RPMI7951 (cell line): Measurements from ENCODE around the gene MLST8. TPM values are rescaled to one million over a fixed set of nuclear protein-coding genes. Genes with fewer than 3 reads are reported as not detected.
"Not testable (repeated sequence)": the region's sequence is repeated elsewhere in the genome, so short reads cannot be mapped to it uniquely, and the experiment has no call there.

Source experiments
- DNase-seq: peaks from one replicate; pipeline ENCODE4 v3.0.0-alpha.2; 2012; ENCODE audit warnings: low read depth
- total RNA-seq: library from RNA; depleted of rRNA; stranded (reverse); fragments of >200 nt; shearing (Covaris generic); gene quantifications from 2 replicates; pipeline ENCODE4 v1.2.3, GENCODE V29; 2014

Gene MLST8
- total RNA-seq, 1 experiment from 2014 or later: 23.4 TPM

DNA sequence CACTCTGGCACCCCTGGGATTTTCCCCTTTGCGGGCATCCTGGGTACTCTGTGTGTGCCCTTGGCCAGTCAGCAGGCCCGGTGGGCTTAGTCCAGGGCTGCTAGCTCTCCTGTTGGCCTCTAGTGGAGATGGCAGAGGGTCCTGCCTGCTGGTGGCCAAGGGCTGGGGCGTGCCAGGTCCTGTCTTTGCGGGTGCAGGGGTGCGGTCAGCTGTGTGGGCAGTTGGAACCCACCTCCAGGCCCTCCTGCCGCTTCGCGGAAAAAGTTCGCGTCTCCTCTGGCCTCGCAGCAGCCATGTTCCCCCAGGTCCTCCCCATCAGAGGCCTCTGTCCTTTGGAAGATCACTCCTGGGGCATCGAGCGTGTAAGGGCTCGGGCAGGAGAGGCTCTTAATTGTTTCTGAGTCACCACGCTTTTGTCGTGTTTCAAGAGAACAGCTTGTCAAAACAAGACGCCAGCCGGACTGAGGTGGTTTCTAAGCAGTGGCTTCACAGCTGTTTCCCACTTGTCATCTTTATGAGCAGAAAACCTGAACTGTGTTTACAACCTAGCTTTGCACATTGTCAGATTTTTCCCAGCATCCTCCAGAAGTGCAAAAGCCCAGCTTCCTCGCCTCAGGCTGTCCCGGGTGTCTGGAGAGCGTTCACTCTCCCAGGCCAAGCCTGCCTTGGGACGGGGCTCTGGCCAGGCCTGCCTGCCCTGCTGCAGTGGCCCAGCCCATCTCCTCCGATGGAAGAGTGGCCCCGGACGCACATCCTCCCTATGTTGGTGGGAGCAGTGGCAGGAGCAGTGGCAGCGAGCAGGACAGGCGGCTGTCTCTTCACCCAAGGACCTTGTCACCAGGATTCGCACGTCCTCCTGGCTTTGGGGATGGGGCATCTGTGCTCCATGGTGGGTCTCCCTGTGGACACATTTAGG, 26.0 kb downstream of the MLST8 start:
- no peak for DNase-seq

- no peak for DNase-seq
Observed at GRCh38 chr16:2232094-2232990, 27.1 kb downstream of the MLST8 start.

- no peak for DNase-seq
Observed at GRCh38 chr16:2233046-2233775, 28.0 kb downstream of the MLST8 start.

GRCh38 chr16:2233872-2234812, 28.9 kb downstream of the MLST8 start:
- DNase-seq: no peak

DNA sequence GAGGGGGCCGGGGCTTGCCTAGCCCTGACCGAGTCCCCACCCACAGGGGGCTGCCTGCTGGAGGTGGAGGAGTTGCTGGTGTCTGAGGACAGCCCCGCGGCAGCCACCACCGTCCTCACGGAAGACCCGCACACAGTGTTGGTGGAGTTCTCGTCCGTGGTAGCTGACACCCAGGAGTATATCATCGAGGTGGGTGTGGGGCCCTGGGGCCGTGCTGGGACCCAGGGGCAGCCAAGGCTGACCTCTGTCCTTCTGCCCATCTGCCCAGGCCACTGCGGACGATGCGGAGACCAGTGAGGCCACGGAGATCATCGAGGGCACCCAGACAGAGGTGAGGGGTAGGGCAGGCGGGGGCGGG, 29.5 kb downstream of the MLST8 start:
- DNase-seq: no peak

DNA sequence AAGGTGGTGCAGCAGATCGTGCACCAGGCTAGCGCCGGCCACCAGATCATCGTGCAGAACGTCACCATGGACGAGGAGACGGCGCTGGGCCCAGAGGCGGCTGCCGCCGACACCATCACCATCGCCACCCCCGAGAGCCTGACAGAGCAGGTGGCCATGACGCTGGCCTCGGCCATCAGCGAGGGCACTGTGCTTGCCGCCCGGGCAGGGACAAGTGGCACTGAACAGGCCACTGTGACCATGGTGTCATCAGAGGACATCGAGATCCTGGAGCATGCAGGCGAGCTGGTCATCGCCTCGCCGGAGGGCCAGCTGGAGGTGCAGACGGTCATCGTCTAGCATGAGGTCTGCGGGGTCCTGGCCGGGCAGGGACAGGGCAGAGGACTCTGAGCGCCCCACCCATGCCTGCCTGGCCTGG, 30.0 kb downstream of the MLST8 start:
- no peak for DNase-seq

- DNase-seq: no peak
Observed at GRCh38 chr16:2235695-2236336, 30.6 kb downstream of the MLST8 start.

DNA sequence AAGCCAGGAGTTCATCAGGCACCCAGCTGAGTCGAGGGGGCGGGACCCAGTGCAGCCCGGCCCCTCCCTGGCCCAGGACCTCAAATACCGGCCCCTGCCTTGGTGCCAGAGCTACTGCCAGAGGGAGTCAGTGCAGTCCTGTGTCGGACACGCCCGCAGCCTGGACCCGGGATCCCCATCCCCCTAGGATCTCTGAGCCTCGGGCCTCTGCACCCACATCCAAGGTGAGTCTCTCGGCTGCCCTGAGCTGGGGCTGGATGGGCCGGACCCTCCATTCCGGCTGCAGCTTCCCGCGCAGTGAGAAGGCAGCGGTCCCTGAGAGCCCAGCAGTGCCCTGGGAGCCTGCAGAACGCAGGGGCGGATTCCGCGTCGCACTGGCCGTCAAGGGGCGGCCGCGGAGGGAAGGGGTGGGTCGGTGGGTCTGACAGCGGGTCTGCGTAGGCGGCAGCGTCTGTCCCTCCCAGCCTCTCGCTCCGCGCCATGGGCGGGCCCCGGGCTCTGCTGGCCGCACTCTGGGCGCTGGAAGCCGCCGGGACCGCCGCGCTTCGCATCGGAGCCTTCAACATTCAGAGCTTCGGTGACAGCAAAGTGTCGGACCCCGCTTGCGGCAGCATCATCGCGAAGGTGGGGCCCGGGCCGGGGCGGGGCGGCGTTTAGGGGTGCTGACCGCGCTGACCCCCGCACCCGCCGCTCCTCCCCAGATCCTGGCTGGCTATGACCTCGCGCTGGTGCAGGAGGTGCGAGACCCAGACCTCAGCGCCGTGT, 31.3 kb downstream of the MLST8 start, which contains the start of gene DNASE1L2:
DNASE1L2 (plus strand) TSS at position 108 of the 765 bp plus-strand sequence; CDS start at position 481, 373 bp downstream.
- DNase-seq: no peak

GRCh38 chr16:2237102-2237482, 31.8 kb downstream of the MLST8 start:
- DNase-seq: no peak

GRCh38 chr16:2237493-2238149, 32.4 kb downstream of the MLST8 start:
- DNase-seq: no peak

DNA sequence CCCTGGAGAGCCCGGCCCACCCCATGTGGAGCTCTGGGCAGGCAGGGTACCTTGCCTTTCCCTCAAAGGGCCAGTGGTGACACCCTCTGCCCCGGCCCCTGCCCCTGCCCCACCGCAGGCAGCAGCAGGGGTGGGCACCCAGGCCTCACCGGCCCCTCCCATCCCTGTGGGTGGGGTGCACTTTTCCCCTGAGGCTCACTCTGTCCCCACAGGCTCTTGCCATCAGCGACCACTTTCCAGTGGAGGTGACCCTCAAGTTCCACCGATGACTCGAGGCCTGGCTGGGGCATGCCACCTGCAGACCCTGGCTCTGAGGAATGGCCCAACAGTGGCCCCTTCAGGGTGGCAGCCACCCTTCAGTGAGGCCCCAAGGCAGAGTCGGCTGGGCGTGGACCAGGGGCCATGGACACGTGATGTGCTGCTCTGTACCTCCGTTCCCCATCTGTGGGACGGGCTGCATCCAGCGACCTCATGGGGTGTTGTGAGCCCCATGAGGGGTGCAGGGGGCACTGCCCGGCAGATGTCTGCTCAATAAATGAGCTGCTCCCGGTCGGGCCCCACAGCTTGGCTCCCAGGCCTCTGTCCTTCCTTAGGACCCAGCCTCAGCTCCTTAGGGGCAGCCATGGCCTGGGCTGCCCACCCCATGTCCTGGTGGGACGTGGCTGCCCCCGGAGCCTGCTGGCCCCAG, 33.0 kb downstream of the MLST8 start:
- DNase-seq: no peak

GRCh38 chr16:2238838-2239675, 33.8 kb downstream of the MLST8 start:
- no peak for DNase-seq

- DNase-seq: not testable (repeated sequence)
Observed at GRCh38 chr16:2240331-2240730, 35.1 kb downstream of the MLST8 start.

- DNase-seq: no peak
Observed at GRCh38 chr16:2242598-2242997, 37.3 kb downstream of the MLST8 start.

DNA sequence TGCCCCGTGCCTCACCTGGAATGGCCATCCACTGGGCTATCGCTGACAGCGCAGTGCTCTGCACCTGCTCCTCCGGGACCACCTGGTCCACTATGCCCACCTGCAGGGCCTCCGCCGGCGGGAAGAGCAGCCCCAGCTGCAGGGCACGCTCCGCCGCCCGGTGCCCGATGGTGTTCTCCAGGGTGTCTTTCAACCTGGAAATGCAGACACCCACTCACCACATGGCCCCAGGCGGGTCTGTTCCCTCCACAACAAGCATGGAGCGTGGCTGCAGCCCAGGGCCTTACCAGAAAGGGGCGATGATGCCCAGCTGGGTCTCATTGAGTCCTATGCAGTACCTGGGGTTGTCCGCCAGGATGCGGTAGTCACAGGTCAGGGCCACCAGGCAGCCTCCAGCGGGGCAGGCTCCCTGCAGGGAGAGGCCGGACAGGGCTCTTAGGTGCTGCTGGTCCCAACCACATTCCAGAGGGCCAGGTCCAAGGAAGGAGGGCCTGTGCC, 37.8 kb downstream of the MLST8 start:
- no peak for DNase-seq

GRCh38 chr16:2243781-2244180, 38.5 kb downstream of the MLST8 start:
- no peak for DNase-seq

DNA sequence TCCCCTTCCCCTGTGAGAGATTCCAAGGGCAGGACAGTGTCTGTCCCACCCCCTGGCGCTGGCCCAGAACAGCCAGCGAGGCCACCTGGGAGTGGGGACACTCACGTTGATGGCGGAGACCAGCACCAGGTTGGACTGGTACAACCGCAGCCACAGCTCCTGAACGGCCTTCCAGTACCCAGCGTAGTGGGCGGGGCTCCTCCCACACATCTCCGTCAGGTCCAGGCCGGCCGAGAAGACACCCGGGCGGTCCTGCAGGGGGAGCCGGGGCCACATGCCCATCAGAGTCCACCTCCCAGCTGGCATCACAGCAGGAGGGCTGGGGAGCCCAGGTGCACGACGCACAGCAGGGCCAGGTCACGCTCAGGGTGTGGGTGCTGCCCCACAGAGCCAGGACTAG, 39.0 kb downstream of the MLST8 start:
- no peak for DNase-seq
